CD4-positive, alpha-beta T cell treated with Interleukin-6 at 100 ng/mL for 8 hours (primary cell): ENCODE measurements around the gene MXRA7.
"Not testable (repeated sequence)": the region's sequence is repeated elsewhere in the genome, so short reads cannot be mapped to it uniquely, and the experiment has no call there.

Experiments used
- DNase-seq: peaks from one replicate; pipeline ENCODE4 v3.0.0-alpha.2; 2020; ENCODE audit warnings: mixed read lengths, low spot score

MXRA7 gene

GRCh38 chr17:76643553-76644148 lies 67.1 kb downstream of the MXRA7 start, which contains the start of gene ST6GALNAC1:
Gene ST6GALNAC1, minus strand, starts transcription at chr17:76643757. Its CDS starts 119 bp downstream, at chr17:76643638.
- peak; percentile 70 for DNase-seq

- DNase-seq, result no peak
Measured at GRCh38 chr17:76642994-76643393, 67.8 kb downstream of the MXRA7 start.

DNA sequence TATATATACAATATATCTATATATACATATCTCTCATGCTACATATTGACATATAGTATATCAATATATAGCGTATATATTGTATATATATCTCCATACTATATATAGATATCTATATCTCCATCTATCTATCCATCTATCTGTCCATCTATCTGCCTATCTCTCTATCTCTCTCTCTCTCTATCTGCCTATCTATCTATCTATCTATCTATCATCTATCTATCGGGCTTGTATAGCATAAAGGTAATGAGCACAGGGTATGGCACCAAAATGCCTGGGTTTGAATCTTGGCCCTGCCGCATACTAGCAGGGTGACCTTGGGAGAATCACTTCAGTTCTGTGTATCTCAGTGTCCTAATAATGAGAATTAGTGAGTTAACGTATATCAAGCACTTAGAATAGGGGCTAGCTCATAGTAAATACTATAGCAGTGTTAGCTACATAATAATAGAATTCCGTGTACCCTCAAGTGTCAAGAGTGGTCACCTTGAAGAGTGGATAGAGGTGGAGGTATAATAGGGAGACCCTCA lies 68.7 kb downstream of the MXRA7 start:
- no peak for DNase-seq

DNA sequence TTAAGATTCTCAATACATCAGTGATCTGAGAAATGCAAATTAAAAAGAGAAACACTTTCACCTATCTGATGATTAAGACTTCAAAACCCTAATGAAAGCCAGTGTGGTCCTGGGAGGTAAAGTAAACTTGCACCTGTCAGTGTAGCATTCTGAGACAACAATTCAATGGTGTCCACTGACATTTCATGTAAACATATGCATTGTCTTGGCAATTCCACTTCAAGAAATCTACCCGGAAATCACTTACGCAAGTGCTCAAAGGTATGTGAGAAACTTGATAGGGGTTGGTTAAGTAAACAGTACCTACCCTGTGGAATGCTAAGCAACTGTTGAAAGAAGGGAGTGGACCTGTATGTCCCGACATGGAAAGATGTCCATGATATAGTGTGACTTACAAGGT lies 69.3 kb downstream of the MXRA7 start:
- no peak for DNase-seq

DNA sequence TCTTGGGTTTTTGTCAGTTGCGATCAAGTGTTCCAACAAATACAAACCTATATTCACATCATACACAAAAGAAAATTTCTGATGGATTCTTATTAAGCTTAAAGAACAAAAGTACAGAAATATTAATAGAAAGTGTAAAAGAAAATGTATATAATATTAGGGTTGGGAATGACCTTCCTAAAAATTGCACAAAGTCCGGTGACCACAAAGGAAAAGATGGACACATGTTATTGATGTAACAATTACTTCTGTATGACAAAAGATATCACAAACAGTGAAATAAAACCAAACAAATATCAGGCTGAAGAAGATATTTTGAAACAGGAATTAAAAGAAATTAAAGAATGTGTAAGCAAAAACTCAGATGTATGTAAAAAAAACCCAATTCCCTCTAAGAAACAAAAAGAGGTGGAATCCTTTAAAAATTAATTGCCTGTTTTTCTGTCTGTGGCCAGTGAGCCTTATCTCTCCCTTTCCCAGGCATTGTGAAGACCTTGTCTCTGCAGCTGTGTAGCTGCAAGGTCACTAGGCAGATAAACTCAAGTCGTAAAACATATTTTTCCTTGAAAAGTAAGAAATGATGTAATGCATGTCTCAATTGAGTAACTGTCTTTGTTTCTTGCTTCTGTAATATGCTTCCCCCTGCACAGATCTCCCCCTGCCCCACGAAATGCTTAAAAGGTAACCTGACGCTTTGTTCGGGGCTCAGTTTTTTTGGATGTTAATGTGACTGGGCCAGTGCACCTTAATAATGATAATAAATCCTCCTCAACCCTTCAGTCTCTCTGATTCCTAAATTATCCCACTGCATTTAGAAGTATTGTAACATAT lies 70.0 kb downstream of the MXRA7 start:
- no peak for DNase-seq

DNA sequence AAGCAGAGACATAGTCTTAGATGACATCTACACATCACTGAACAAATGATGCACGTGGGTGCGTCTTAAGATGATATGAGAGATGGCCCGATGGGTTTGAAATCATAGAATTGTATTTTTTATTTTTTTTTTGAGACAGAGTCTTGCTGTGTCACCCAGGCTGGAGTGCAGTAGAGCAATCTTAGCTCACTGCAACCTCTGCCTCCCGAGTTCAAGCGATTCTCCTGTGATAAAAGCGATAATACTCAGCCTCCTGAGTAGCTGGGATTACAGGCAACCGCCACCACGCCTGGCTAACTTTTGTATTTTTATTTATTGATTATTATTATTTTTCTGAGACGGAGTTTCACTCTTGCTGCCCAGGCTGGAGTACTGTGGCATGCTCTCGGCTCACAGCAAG lies 72.5 kb downstream of the MXRA7 start:
- no peak for DNase-seq

DNA sequence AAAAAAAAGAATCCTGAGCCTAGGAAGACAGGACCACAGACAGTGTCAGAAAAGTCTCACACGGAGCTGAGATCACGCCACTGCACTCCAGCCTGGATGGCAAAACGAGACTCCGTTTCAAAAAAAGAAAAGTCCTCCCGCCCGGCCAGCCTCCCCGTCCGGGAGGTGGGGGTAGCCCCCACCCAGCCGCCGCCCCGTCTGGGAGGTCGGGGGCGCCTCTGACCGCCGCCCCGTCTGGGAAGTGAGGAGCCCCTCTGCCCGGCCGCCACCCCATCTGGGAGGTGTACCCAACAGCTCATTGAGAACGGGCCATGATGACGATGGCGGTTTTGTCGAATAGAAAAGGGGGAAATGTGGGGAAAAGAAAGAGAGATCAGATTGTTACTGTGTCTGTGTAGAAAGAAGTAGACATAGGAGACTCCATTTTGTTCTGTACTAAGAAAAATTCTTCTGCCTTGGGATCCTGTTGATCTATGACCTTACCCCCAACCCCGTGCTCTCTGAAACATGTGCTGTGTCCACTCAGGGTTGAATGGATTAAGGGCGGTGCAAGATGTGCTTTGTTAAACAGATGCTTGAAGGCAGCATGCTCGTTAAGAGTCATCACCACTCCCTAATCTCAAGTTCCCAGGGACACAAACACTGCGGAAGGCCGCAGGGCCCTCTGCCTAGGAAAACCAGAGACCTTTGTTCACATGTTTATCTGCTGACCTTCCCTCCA lies 74.1 kb downstream of the MXRA7 start:
- not testable (repeated sequence) for DNase-seq

GRCh38 chr17:76635659-76636360 lies 75.0 kb downstream of the MXRA7 start:
- DNase-seq, result no peak

DNA sequence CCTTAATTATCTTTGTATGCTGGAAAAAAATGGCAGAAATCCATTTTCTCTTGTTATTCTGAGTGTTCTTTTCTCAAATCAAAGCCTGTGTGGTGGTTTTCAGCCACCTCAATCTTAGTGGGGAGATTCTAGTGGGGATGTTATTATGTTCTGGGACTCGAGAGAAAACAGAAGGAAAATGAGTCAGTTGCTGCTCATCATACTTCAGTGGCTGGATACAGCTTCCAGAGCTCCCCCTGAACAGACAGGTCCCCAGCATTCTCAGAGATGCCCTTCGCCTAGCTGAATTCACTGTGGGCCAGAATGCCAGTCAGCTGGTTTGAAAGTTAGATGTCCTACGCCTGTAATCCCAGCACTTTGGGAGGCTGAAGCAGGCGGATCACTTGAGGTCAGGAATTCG lies 75.7 kb downstream of the MXRA7 start:
- no peak for DNase-seq

DNA sequence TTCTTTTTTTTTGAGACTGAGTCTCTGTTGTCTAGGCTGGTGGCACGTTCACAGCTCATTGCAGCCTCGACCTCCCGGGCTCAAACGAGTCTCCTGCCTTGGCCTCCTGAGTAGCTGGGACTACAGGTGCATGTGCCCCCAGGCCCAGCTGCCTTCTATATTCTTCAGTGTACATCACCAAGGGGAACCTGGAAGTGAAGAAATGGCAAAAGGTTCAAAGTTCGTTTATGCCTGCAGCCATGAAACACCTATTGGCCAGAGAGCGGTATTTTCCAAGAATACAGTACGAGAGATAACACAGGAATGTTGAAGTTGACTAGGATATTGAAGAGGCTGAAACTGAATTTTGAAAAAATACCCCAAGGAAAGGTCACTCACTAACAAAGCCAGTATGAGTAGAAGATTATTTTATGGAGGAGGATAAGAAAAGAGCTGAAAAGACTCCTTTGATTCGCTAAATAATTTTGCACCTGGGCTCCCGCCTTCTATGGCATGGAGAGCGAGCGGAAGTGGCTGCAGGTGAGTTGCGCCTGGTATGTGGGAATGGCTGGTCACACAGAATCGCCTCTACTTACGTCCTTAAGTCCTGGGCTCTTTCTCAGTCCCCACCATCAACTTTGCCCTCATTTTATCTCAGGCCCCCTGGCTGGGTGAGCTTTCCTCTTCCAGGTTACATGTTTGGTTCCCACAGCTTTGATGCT lies 77.0 kb downstream of the MXRA7 start:
- DNase-seq, result no peak

GRCh38 chr17:76631821-76632565 lies 78.8 kb downstream of the MXRA7 start:
- no peak for DNase-seq

DNA sequence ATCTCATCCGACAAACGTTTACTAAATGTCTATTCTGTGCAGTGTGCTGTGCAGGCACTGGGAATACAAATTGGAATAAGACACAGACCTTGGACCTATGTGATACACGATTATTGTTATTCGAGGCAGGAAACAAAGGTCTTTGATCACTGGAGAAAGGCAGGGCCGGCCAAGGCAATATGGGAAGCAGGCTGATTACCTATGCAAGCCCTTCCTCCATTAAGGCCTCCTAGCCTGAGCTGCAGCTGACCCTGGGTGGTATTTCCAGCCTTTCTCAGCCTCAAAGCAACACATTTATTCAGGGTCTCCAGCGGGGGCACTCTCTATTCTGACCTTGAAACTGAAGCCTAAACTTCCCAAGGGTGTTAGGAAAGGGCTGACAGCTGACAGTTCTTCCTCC lies 80.6 kb downstream of the MXRA7 start:
- DNase-seq, result no peak
